C4-2B (cell line): ENCODE results near the gene SPATS2L.

Experiments used
- H3K27ac ChIP-seq: fragments of 450-650 bp; 2 replicates; pipeline ENCODE4 v1.5.1; 2017
- CTCF ChIP-seq: fragments of 450-650 bp; conservative IDR thresholded peaks from 2 replicates; pipeline ENCODE4 v1.5.1; 2017; ENCODE audit warnings: mild to moderate bottlenecking
- ZFX ChIP-seq: fragments of 450-650 bp; IDR thresholded peaks from 2 replicates; pipeline ENCODE4 v1.6.1; 2017

Gene SPATS2L

GRCh38 chr2:200380833-200381542 lies 74.5 kb downstream of the SPATS2L start:
- no peak for TF ChIP-seq CTCF
- TF ChIP-seq ZFX: no peak
- H3K27ac ChIP-seq: no peak overlapping the region

- TF ChIP-seq ZFX (no peak), CTCF (no peak)
- no peak overlapping the region for H3K27ac ChIP-seq
Measured at GRCh38 chr2:200382874-200383273, 76.4 kb downstream of the SPATS2L start.

- H3K27ac ChIP-seq: no peak overlapping the region
- TF ChIP-seq CTCF (no peak), ZFX (no peak)
Measured at GRCh38 chr2:200383380-200384110, 77.1 kb downstream of the SPATS2L start.

- H3K27ac ChIP-seq: no peak overlapping the region
- TF ChIP-seq CTCF (no peak), ZFX (no peak)
Measured at GRCh38 chr2:200385063-200385635, 78.7 kb downstream of the SPATS2L start.

- no peak overlapping the region for H3K27ac ChIP-seq
Measured at GRCh38 chr2:200393191-200393590, 86.7 kb downstream of the SPATS2L start.

GRCh38 chr2:200394045-200394444 lies 87.6 kb downstream of the SPATS2L start:
- TF ChIP-seq CTCF: no peak
- TF ChIP-seq ZFX: no peak
- H3K27ac ChIP-seq: no peak overlapping the region

More at GRCh38 chr2:200393191-200393590, 86.7 kb downstream of the SPATS2L start:
- no peak for TF ChIP-seq ZFX
- TF ChIP-seq CTCF: no peak

GRCh38 chr2:200396781-200397242 lies 90.3 kb downstream of the SPATS2L start:
- TF ChIP-seq CTCF (no peak), ZFX (no peak)
- no peak overlapping the region for H3K27ac ChIP-seq
